Lung (tissue), 12 donors: Measurements from ENCODE around the gene TRAPPC1. TPM values are rescaled to one million over a fixed set of nuclear protein-coding genes. Genes with fewer than 3 reads are reported as not detected.

Experiments used
- ATAC-seq: fragments of 200-7000 bp; cut with Tn5 transposase; one replicate; pipeline ENCODE4 v1.9.1; 2020; ENCODE audit warnings: moderate number of reproducible peaks; ENCODE audit not compliant: insufficient read depth, low FRiP score
- DNase-seq, 3 donors: peaks; one replicate each; pipeline ENCODE4 v3.0.0-alpha.2; 2013 to 2017
- H3K27ac ChIP-seq, 2 donors: one replicate each; pipeline ENCODE4 v1.5.1; 2013; ENCODE audit warnings: mild to moderate bottlenecking in 2 of 2, moderate library complexity in 2 of 2, control low read depth in 1 of 2, inconsistent platforms in 1 of 2, low read depth in 1 of 2, low read length in 1 of 2
- H3K27me3 ChIP-seq, 3 donors: one replicate each; pipeline ENCODE4 v1.5.1; 2013; ENCODE audit warnings: low read length in 2 of 3; ENCODE audit not compliant: control insufficient read depth in 3 of 3, insufficient read depth in 3 of 3
- H3K36me3 ChIP-seq, 4 donors: one replicate each; pipeline ENCODE4 v1.5.1; 2013; ENCODE audit warnings: low read length in 4 of 4, mild to moderate bottlenecking in 1 of 4, moderate library complexity in 1 of 4; ENCODE audit not compliant: control insufficient read depth in 4 of 4, insufficient read depth in 4 of 4
- H3K4me1 ChIP-seq, 5 donors: one replicate each; pipeline ENCODE4 v1.5.1; 2013; ENCODE audit warnings: low read length in 5 of 5, mild to moderate bottlenecking in 2 of 5, moderate library complexity in 1 of 5; ENCODE audit not compliant: control insufficient read depth in 5 of 5, insufficient read depth in 5 of 5
- H3K4me3 ChIP-seq: one replicate; pipeline ENCODE4 v1.5.1; 2013; ENCODE audit warnings: mild to moderate bottlenecking, control low read depth, moderate library complexity
- H3K9ac ChIP-seq, 2 donors: one replicate each; pipeline ENCODE4 v1.5.1; 2013; ENCODE audit warnings: low read length in 2 of 2, control low read depth in 1 of 2; ENCODE audit not compliant: insufficient read depth in 1 of 2
- H3K9me3 ChIP-seq, 4 donors: one replicate each; pipeline ENCODE4 v1.5.1; 2013; ENCODE audit warnings: low read length in 3 of 4, mild to moderate bottlenecking in 1 of 4, moderate library complexity in 1 of 4; ENCODE audit not compliant: control insufficient read depth in 4 of 4, insufficient read depth in 3 of 4
- CTCF ChIP-seq: IDR thresholded peaks from 2 replicates; pipeline ENCODE4 v1.5.1; 2012; ENCODE audit warnings: mild to moderate bottlenecking; ENCODE audit errors: control extremely low read depth, extremely low read depth
- WGBS, 2 donors: extraction: QIAGEN DNeasy Blood & Tissue Kit; methylation state at CpG; one replicate each; pipeline ENCODE4 v1.1.7; 2013; 5-methylcytosine and 5-hydroxymethylcytosine counted together
- polyA plus RNA-seq, 2 donors: library from polyadenylated mRNA; stranded (reverse); fragments of 200-250 nt; gene quantifications; one replicate each; pipeline ENCODE4 v1.2.1, GENCODE V29; 2013
- total RNA-seq, 2 donors: library from RNA; depleted of rRNA in 1 of 2; stranded (reverse); fragments of >200 nt in 1 of 2; gene quantifications; one replicate each; pipeline ENCODE4 v1.2.1, GENCODE V29; 2014 to 2021
- donor health status: control.
- donor health status: control.
- donor health status: Bipolar disorder and iron deficiency.
- donor health status: healthy.
- donor health status: DM: yes; HTN: yes; CAD: no.

The TRAPPC1 gene
- total and polyA plus RNA-seq, 4 donors: 58.9 to 213 (median 165) TPM

GRCh38 chr17:7887038-7887481, 44.7 kb downstream of the TRAPPC1 start:
- Histone ChIP-seq H3K4me3 (no peak overlapping the region), H3K9me3 (no peaks in the 10 kb centered on the region), H3K9ac (peak overlapping the region; percentile 20 to 81), H3K27ac (peak overlapping the region; percentile 14 to 93), H3K36me3 (peaks cover 0 to 22% (median 13%) of the 10 kb centered on the region in 4 donors), H3K4me1 (peaks cover 15 to 63% (median 26%) of the 10 kb centered on the region in 5 donors), H3K27me3 (no peaks in the 10 kb centered on the region)
- ATAC-seq (no peak), DNase-seq (no peak)
- 2% methylated on average over 8 of the region's 8 CpGs for WGBS, 2 donors
- TF ChIP-seq CTCF: no peak

- no peaks in the 10 kb centered on the region for H3K27me3 ChIP-seq
- H3K4me3 ChIP-seq: peak overlapping the region; percentile 46
- DNase-seq: peak; percentile 68 to 78 (median 68)
- peak overlapping the region; percentile 40 to 86 for H3K27ac ChIP-seq
- TF ChIP-seq CTCF: no peak
- 1 to 2% methylated on average over 30 of the region's 30 CpGs for WGBS, 2 donors
- no peaks in the 10 kb centered on the region for H3K9me3 ChIP-seq
- no peak for ATAC-seq
- H3K36me3 ChIP-seq: peaks cover 0 to 16% (median 12%) of the 10 kb centered on the region in 4 donors
- peaks cover 15 to 69% (median 29%) of the 10 kb centered on the region in 5 donors for H3K4me1 ChIP-seq
- H3K9ac ChIP-seq: peak overlapping the region; percentile 28 to 81
Measured at GRCh38 chr17:7886227-7887037, 45.3 kb downstream of the TRAPPC1 start.

- 1% methylated on average over 36 to 64 of the region's 64 CpGs for WGBS, 2 donors
- Histone ChIP-seq H3K4me3 (peak overlapping the region; percentile 46), H3K9ac (peak overlapping the region; percentile 28 to 81), H3K36me3 (peaks cover 0 to 11% (median 8%) of the 10 kb centered on the region in 4 donors), H3K27ac (peak overlapping the region; percentile 59 to 86), H3K27me3 (no peaks in the 10 kb centered on the region), H3K4me1 (peaks cover 15 to 69% (median 28%) of the 10 kb centered on the region in 5 donors), H3K9me3 (no peaks in the 10 kb centered on the region)
- DNase-seq (peak; percentile 86 to 90 (median 87)), ATAC-seq (no peak)
- no peak for TF ChIP-seq CTCF
Measured at GRCh38 chr17:7885367-7886226, 46.1 kb downstream of the TRAPPC1 start.
